Endothelial cell of umbilical vein (primary cell): ENCODE data around the gene CCNT2.

ENCODE experiments used
- CTCF ChIP-seq, 2 donors: IDR thresholded peaks; 1 replicate in 1 of 2; 2 replicates in 1 of 2; pipeline ENCODE4 v1.5.1; 2011; ENCODE audit warnings: low read length in 2 of 2, mild to moderate bottlenecking in 2 of 2, moderate library complexity in 2 of 2, control low read depth in 1 of 2, inconsistent platforms in 1 of 2, low read depth in 1 of 2; ENCODE audit not compliant: insufficient read depth in 1 of 2; ENCODE audit errors: extremely low read depth in 1 of 2
- EZH2 ChIP-seq: IDR thresholded peaks from 2 replicates; pipeline ENCODE4 v1.6.1; 2012; ENCODE audit warnings: borderline replicate concordance, low read depth, mild to moderate bottlenecking, moderate library complexity, low read length, inconsistent platforms; ENCODE audit not compliant: severe bottlenecking
- FOS ChIP-seq: IDR thresholded peaks from 2 replicates; pipeline ENCODE4 v1.6.1; 2011; ENCODE audit warnings: mild to moderate bottlenecking, low read length, moderate library complexity, borderline replicate concordance; ENCODE audit not compliant: insufficient read depth
- MAX ChIP-seq: IDR thresholded peaks from 2 replicates; pipeline ENCODE4 v1.6.1; 2011; ENCODE audit not compliant: insufficient read depth, insufficient read length
- MYC ChIP-seq: IDR thresholded peaks from one replicate; pipeline ENCODE4 v1.6.1; 2011; ENCODE audit warnings: mild to moderate bottlenecking, low read depth, low read length
- POLR2A ChIP-seq: IDR thresholded peaks from 2 replicates; pipeline ENCODE4 v1.6.1; 2012; ENCODE audit warnings: low read depth, mild to moderate bottlenecking, control low read depth, low read length
- POLR2AphosphoS5 ChIP-seq: IDR thresholded peaks from 2 replicates; pipeline ENCODE4 v1.6.1; 2012; ENCODE audit warnings: low read depth, mild to moderate bottlenecking, control low read depth, low read length, moderate library complexity; ENCODE audit not compliant: insufficient read depth

- no peak for TF ChIP-seq MAX
- TF ChIP-seq POLR2AphosphoS5 = no peak
- no peak for TF ChIP-seq CTCF (IDR thresholded peaks at IDR 0.05; ENCODE audit: extremely low read depth in 1 of 2, insufficient read depth in 1 of 2, low read depth in 1 of 2, low read length in 2 of 2)
- TF ChIP-seq FOS = no peak
- no peak for TF ChIP-seq POLR2A
- no peak for TF ChIP-seq MYC
- no peak for TF ChIP-seq EZH2
Observed at GRCh38 chr2:134919341-134920210, 954 bp downstream of the CCNT2 start.
